PC-3 (cell line): ENCODE results near the gene DPF1. TPM values are rescaled to one million over a fixed set of nuclear protein-coding genes. Genes with fewer than 3 reads are reported as not detected.

ENCODE experiments used
- ATAC-seq: fragments of 200-7000 bp; cut with Tn5 transposase; 2 replicates; pipeline ENCODE4 v1.9.1; 2020; ENCODE audit warnings: mild to moderate bottlenecking, moderate library complexity
- BruUV-seq: library from RNA; stranded (reverse); fragments of 400-500 nt; replicated peaks from 2 replicates; lab custom pipeline; 2021; lab: Mats Ljungman, UMichigan
- CTCF ChIA-PET: fragments of 300-600 bp; sonication (Branson Sonifier 250); formaldehyde crosslinking; loops from one replicate; lab custom pipeline; 2022; ENCODE audit warnings: antibody characterized with exemption; lab: Charles Lee
- POLR2A ChIA-PET: fragments of 300-600 bp; sonication (Branson Sonifier 250); formaldehyde crosslinking; loops from one replicate; lab custom pipeline; 2022; ENCODE audit warnings: antibody characterized with exemption; ENCODE audit not compliant: unreplicated experiment; lab: Charles Lee
- DNase-seq: peaks from one replicate; pipeline ENCODE4 v3.0.0-alpha.2; 2015
- H2AFZ ChIP-seq: fragments of 300-600 bp; sonication (generic); 2 replicates; pipeline ENCODE4 v1.6.0; 2016; ENCODE audit warnings: antibody characterized with exemption, low read length
- H3F3A ChIP-seq: fragments of 300-600 bp; sonication (generic); one replicate; pipeline ENCODE4 v1.6.0; 2017; ENCODE audit warnings: antibody characterized with exemption, low read length, control low read depth, mild to moderate bottlenecking; ENCODE audit not compliant: unreplicated experiment
- H3K27ac ChIP-seq: fragments of 300-600 bp; sonication (generic); 2 replicates; pipeline ENCODE4 v1.5.1; 2016; ENCODE audit warnings: mild to moderate bottlenecking, low read length
- H3K27me3 ChIP-seq: fragments of 300-600 bp; sonication (generic); 2 replicates; pipeline ENCODE4 v1.6.1; 2016; ENCODE audit warnings: low read length, mixed read lengths
- H3K36me3 ChIP-seq: fragments of 300-600 bp; sonication (generic); 2 replicates; pipeline ENCODE4 v1.6.1; 2016; ENCODE audit warnings: low read depth, mixed run types, low read length, mixed read lengths
- H3K4me1 ChIP-seq: fragments of 300-600 bp; sonication (generic); 2 replicates; pipeline ENCODE4 v1.5.1; 2016; ENCODE audit warnings: low read length; ENCODE audit not compliant: insufficient read depth
- H3K4me2 ChIP-seq: fragments of 300-600 bp; sonication (generic); 2 replicates; pipeline ENCODE4 v1.6.0; 2016; ENCODE audit warnings: low read length
- H3K4me3 ChIP-seq: fragments of 300-600 bp; sonication (generic); 2 replicates; pipeline ENCODE4 v1.5.1; 2016; ENCODE audit warnings: mild to moderate bottlenecking, low read length, mixed read lengths
- H3K79me2 ChIP-seq: fragments of 300-600 bp; sonication (generic); 2 replicates; pipeline ENCODE4 v1.6.1; 2017; ENCODE audit warnings: low read length, mixed read lengths
- H3K9ac ChIP-seq: fragments of 300-600 bp; sonication (generic); 2 replicates; pipeline ENCODE4 v1.6.0; 2016; ENCODE audit warnings: mild to moderate bottlenecking, low read length
- H3K9me2 ChIP-seq: fragments of 300-600 bp; sonication (generic); replicated peaks from 2 replicates; pipeline ENCODE4 v1.6.1; 2016; ENCODE audit warnings: mixed run types, low read length, mixed read lengths
- H3K9me3 ChIP-seq: fragments of 300-600 bp; sonication (generic); 2 replicates; pipeline ENCODE4 v1.6.1; 2016; ENCODE audit warnings: low read length, mixed read lengths
- H4K20me1 ChIP-seq: fragments of 300-600 bp; sonication (generic); 2 replicates; pipeline ENCODE4 v1.6.1; 2016; ENCODE audit warnings: low read length, mixed read lengths
- EZH2 ChIP-seq: fragments of 300-600 bp; sonication (generic); IDR thresholded peaks from one replicate; pipeline ENCODE4 v1.6.1; 2017; ENCODE audit warnings: antibody characterized with exemption, mild to moderate bottlenecking, low read length; ENCODE audit not compliant: unreplicated experiment
- EZH2phosphoT487 ChIP-seq: fragments of 300-600 bp; sonication (generic); IDR thresholded peaks from 2 replicates; pipeline ENCODE4 v1.6.1; 2018; ENCODE audit warnings: mild to moderate bottlenecking, antibody characterized with exemption, low read length, borderline replicate concordance
- intact Hi-C: fragments of 100-400 bp; cut with micrococcal nuclease; formaldehyde crosslinking; loops from 2 replicates; pipeline ENCODE4 v1.9.0; 2023
- total RNA-seq: library from RNA; depleted of rRNA; stranded (reverse); fragments of >200 nt; gene quantifications from 2 replicates; pipeline ENCODE4 v1.2.3, GENCODE V29; 2014
- TF ChIP-seq, protein P1 (sequence below): fragments of 300-600 bp; sonication (generic); conservative IDR thresholded peaks from 2 replicates; pipeline ENCODE4 v1.5.1; 2017; ENCODE audit warnings: antibody characterized with exemption, low read depth, mild to moderate bottlenecking, low read length

The DPF1 gene
- total RNA-seq, 1 experiment from 2014 or later = 8.1 TPM

DNA sequence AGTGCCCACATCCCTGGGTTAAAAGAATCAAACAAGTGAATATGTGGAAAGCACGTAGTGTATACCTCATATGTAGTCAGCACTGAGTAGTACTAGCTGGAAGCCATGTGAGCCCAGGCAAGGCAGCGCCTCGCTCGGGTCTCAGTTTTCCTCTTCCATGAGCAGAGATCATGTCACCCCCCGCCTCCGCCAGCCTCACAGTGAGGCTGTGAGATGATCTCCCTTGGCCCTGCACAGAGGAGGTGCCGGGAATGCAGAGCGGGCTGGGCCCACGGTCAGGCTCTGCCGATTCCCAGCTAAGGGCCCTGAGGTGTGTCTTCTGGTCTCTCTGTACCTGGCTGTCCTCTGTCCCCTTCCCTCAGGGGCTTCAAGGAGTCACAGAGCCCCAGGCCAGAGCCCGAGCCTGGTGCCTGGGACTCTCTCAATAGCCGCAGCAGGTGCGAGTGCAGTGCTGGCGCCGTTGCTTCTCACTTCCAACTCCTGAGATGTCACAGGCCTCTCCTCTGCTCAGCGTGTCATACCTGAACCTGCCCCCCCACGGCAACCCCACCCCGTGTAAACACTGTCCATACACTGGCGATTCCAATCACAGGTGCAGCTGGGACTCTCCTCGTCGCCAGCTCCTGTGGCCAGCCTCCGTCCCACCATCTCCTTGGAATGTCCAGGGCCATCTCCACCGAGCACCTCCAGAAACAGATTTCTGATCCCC is 26.9 kb downstream of the DPF1 start:
- TF ChIP-seq, protein P1, sequence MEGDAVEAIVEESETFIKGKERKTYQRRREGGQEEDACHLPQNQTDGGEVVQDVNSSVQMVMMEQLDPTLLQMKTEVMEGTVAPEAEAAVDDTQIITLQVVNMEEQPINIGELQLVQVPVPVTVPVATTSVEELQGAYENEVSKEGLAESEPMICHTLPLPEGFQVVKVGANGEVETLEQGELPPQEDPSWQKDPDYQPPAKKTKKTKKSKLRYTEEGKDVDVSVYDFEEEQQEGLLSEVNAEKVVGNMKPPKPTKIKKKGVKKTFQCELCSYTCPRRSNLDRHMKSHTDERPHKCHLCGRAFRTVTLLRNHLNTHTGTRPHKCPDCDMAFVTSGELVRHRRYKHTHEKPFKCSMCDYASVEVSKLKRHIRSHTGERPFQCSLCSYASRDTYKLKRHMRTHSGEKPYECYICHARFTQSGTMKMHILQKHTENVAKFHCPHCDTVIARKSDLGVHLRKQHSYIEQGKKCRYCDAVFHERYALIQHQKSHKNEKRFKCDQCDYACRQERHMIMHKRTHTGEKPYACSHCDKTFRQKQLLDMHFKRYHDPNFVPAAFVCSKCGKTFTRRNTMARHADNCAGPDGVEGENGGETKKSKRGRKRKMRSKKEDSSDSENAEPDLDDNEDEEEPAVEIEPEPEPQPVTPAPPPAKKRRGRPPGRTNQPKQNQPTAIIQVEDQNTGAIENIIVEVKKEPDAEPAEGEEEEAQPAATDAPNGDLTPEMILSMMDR = no peak
- no peak for TF ChIP-seq EZH2phosphoT487
- TF ChIP-seq EZH2 = no peak
- no peak overlapping the region for H3K4me3 ChIP-seq
- no peaks in the 10 kb centered on the region for H3K9me2 ChIP-seq
- no peaks in the 10 kb centered on the region for H3K9me3 ChIP-seq
- CTCF ChIA-PET = no interaction called here
- H3K4me2 ChIP-seq = no peak overlapping the region
- H3F3A ChIP-seq = no peaks in the 10 kb centered on the region
- no peaks in the 10 kb centered on the region for H3K27me3 ChIP-seq
- H3K9ac ChIP-seq = no peak overlapping the region
- no peak overlapping the region for H2AFZ ChIP-seq
- BruUV-seq = no TSS peak
- no peaks in the 10 kb centered on the region for H4K20me1 ChIP-seq
- ATAC-seq (no peak), DNase-seq (no peak)
- H3K27ac ChIP-seq = no peak overlapping the region
- intact Hi-C loops = no loop called here
- peaks cover 4% of the 10 kb centered on the region; the same call in 1 of the 2 replicates for H3K36me3 ChIP-seq
- no peaks in the 10 kb centered on the region for H3K79me2 ChIP-seq
- H3K4me1 ChIP-seq = peaks cover 10% of the 10 kb centered on the region; the same call in 1 of the 2 replicates
- POLR2A ChIA-PET = no interaction called here

- Histone ChIP-seq H2AFZ (no peak overlapping the region), H3K36me3 (peaks cover 1% of the 10 kb centered on the region; the same call in 1 of the 2 replicates), H3K9me2 (no peaks in the 10 kb centered on the region), H3K4me2 (no peak overlapping the region), H3F3A (no peaks in the 10 kb centered on the region), H3K9ac (no peak overlapping the region), H3K27ac (no peak overlapping the region), H3K9me3 (no peaks in the 10 kb centered on the region), H3K4me1 (peaks cover 10% of the 10 kb centered on the region; the same call in 1 of the 2 replicates), H3K4me3 (no peak overlapping the region), H4K20me1 (no peaks in the 10 kb centered on the region), H3K79me2 (no peaks in the 10 kb centered on the region), H3K27me3 (no peaks in the 10 kb centered on the region)
- ChIA-PET POLR2A (no interaction called here), CTCF (no interaction called here)
- DNase-seq = no peak
- TF ChIP-seq EZH2phosphoT487 (no peak), EZH2 (no peak)
- TF ChIP-seq, protein P1 = no peak
- no TSS peak for BruUV-seq
- intact Hi-C loops = no loop called here
- no peak for ATAC-seq
Measured at GRCh38 chr19:38196245-38196837, 27.7 kb downstream of the DPF1 start.

DNA sequence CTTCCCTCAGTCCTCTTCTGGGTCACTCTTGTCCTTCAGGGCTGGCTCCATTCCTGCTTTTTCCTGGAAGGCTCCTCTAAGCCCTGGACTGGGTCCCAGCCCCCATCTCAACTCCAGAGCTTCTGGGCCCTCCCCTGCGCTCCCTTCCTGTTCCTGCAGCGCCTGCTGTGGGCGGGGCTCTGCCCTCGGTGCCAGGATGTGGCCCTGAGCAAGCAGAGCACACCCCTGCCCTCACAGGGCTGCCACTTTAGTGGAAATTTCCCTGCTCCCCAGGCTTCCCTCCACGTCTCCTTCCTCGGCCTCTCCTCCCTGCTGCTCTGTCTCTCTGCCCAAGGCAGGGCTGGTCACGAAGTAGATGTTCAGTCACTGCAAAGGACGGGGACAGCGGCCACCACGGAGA is 28.8 kb downstream of the DPF1 start:
- H3K79me2 ChIP-seq = no peaks in the 10 kb centered on the region
- H2AFZ ChIP-seq = no peak overlapping the region
- H3K4me2 ChIP-seq = no peak overlapping the region
- H4K20me1 ChIP-seq = no peaks in the 10 kb centered on the region
- peaks cover 10% of the 10 kb centered on the region; the same call in 1 of the 2 replicates for H3K4me1 ChIP-seq
- TF ChIP-seq, protein P1 = no peak
- TF ChIP-seq EZH2phosphoT487 (no peak), EZH2 (no peak)
- ATAC-seq (no peak), DNase-seq (no peak)
- no peaks in the 10 kb centered on the region for H3K36me3 ChIP-seq
- H3K9me3 ChIP-seq = no peaks in the 10 kb centered on the region
- no peak overlapping the region for H3K4me3 ChIP-seq
- no peaks in the 10 kb centered on the region for H3F3A ChIP-seq
- H3K9ac ChIP-seq = no peak overlapping the region
- intact Hi-C loops = no loop called here
- ChIA-PET POLR2A (no interaction called here), CTCF (no interaction called here)
- no peak overlapping the region for H3K27ac ChIP-seq
- H3K27me3 ChIP-seq = no peaks in the 10 kb centered on the region
- H3K9me2 ChIP-seq = no peaks in the 10 kb centered on the region
- no TSS peak for BruUV-seq
